SHP77 treated with DMSO at 0.1 percent for 48 hours (cell line): ENCODE measurements around the gene BCS1L.

Experiments
- DNase-seq: peaks from one replicate; lab custom pipeline; 2025; lab: John Stamatoyannopoulos, UW

BCS1L gene

DNA sequence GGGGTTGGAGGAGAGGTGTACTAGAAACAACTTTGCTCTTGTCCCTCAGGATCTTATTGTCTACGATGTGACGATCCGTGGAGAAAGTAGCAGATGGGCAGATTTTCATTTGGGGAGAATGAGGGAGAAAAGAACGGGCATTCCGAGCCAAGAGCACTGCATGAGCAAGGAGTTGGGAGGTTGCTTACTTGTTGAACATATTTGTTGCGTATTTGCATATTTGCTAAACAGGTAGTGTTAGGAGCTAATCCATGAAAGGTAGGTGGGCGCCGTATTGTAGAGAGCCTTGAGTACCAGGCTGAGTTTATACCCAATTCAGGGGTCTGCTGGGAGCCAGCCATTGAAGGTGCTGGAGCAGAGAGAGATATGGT lies 490 bp downstream of the BCS1L start:
- DNase-seq, result no peak

DNA sequence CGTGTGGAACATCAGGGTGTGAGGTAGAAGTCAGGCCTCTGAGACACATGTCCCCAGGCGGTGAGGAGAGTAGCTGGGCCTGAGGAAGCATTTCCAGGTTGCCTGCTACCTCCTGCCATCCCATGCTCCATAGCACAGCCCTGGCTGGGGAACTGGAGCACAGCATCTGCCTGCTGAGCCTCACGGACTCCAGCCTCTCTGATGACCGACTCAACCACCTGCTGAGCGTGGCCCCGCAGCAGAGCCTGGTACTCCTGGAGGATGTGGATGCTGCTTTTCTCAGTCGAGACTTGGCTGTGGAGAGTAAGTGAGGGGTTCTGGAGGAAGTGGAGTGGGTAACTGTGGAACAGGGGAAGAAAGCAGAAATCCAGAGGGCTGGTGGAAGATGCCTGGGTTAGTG lies 2.9 kb downstream of the BCS1L start:
- no peak for DNase-seq

DNA sequence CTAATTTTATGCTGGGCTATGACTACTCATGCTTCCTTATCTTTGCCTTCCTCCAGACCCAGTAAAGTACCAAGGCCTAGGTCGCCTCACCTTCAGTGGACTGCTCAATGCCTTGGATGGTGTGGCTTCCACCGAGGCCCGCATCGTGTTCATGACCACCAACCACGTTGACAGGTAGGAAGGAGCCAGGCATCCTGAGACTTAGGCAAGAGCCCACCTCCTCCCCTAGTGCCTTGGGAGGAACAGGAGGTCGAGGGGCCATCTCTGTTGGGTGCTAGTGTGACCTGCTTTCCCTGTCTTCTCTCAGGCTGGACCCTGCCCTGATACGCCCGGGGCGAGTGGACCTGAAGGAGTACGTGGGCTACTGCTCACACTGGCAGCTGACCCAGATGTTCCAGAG lies 3.3 kb downstream of the BCS1L start:
- no peak for DNase-seq

DNA sequence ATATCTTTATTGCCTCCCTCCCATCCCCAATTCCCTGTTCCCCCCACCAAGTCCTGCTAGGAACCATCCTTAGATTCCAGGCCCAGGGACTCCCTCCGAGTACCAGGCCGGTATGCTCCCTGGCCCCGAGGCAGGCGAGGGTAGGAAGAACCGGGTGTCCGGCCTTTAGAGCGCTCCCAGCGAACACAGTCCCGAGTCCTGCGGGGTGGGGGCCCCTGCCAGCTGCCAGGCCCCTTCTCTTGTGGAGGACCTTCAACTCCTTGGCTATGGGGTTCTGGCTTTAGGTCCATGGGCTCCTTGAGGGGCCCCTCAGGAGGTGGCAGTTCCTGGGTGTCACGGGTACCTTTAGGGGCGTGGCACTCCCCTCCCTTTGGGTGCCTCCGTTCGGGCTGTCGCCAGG lies 4.4 kb downstream of the BCS1L start:
- no peak for DNase-seq

- DNase-seq, result no peak
Measured at GRCh38 chr2:218664653-218665052, 5.2 kb downstream of the BCS1L start.

DNA sequence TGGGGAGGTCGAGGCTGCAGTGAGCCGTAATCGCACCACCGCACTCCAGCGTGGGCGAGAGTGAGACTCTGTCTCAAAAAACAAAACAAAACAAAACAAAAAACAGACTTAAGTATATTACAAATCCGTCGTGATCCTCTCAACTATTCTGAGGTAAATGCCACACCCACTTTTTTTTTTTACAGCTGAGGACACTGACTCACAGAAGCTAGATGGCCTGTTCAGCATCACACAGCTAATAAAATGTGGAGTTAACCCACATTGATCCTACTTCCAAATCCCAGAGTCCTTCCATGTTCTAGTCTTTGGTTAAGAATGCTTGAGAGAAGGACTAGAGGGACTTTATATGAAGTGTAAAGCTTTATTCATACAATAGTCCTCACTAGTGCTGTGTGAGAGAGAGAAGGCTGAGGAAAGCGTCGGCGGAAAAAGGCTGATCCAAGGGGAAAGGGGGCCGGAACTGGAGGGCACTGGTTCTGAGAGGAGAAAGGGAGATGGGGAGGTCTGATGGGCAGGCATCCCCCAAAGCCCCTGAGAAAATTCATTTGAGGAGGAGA lies 11.7 kb downstream of the BCS1L start:
- DNase-seq, result no peak

GRCh38 chr2:218671654-218672566 lies 12.4 kb downstream of the BCS1L start, which contains the start of the genes RNF25 and STK36:
Gene RNF25, minus strand, starts transcription at chr2:218672002. Its CDS starts 32 bp downstream, at chr2:218671970.
Gene STK36, plus strand, starts transcription at chr2:218672086. Its CDS starts 744 bp downstream, at chr2:218672830.
- DNase-seq, result peak; percentile 82

DNA sequence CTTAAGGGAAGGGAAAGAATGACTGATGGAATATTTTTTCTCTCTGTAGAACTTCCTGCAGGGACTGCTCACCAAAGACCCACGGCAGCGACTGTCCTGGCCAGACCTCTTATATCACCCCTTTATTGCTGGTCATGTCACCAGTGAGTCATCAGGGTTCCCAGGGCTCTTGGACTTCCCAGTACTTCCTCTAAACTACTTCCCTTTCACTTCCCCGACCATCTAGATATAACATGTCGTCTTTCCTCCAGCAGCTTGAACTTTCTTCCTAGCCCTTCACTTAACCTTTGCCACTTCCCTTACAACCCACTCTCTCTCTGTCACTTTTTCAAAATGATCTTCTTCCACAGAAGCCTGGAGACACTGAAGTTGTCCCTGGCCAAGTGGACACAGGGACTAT lies 19.6 kb downstream of the BCS1L start:
- no peak for DNase-seq

GRCh38 chr2:218680061-218680460 lies 20.6 kb downstream of the BCS1L start:
- DNase-seq, result no peak

DNA sequence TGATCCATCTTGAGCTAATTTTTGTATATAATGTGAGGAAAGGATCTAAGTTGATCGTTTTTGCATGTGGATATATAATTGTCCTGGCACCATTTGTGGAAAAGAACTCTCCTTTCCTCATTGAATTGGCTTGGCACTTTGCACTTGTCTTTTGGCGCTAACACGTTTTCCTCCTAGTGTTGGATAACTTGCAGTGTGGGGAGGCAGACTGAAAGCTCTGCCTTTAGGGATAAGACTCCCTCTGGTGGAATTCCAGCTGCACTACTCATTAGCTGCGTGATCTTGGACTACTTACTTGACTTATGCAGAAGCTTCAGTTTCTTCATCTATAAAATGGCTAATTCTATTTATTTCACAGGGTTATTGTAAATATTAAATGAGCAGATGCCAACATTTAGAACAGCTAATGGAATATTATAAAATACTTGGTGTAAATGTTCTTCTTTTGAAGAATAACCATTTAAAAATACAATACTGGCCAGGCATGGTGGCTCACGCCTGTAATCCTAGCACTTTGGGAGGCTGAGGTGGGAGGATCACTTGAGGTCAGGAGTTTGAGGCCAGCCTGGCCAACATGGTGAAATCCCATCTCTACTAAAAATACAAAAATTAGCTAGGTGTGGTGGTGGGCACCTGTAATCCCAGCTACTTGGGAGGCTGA lies 28.0 kb downstream of the BCS1L start:
- DNase-seq, result peak; percentile 7

DNA sequence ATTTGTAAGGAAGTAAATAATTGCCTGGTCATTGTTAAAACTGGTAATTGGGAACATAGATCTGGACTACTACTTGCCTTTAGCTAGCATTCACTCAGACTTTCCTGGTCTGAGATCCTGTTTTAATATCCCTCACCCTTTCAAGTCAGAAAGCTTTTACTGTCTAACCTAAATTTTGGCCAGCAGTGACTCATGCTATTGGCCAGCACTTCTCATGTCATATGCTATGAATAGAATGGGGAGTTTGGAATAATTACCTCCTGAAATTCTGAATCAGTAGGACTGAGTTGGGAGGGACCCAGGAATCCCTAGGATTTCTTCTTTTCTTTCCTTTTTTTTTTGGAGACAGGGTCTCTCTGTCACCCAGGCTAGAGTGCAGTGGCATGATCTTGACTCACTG lies 31.8 kb downstream of the BCS1L start:
- no peak for DNase-seq

GRCh38 chr2:218694405-218695145 lies 35.1 kb downstream of the BCS1L start:
- no peak for DNase-seq

DNA sequence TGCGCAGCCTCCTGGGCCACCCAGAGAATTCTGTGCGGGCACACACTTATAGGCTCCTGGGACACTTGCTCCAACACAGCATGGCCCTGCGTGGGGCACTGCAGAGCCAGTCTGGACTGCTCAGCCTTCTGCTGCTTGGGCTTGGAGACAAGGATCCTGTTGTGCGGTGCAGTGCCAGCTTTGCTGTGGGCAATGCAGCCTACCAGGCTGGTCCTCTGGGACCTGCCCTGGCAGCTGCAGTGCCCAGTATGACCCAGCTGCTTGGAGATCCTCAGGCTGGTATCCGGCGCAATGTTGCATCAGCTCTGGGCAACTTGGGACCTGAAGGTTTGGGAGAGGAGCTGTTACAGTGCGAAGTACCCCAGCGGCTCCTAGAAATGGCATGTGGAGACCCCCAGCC lies 39.4 kb downstream of the BCS1L start:
- no peak for DNase-seq

- no peak for DNase-seq
Measured at GRCh38 chr2:218701806-218702205, 42.3 kb downstream of the BCS1L start.

DNA sequence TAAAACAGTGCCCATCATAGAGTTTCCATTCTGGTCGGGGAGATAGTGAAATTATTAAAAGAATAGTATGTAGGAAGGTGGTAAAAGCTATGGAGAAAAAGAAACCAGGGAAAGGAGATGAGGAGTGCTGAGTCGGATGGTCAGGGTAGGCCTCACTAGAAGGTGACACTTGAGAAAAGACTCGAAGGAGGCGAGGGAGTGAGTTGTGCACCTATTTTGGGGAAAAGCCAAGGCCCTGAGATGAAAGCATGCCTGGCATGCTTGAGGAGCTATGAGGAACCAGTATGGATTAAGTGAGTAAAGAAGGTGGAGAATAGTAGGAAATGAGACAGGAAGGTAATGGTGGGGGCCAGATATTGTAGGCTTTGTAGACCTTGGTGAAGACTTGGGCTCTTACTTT lies 43.9 kb downstream of the BCS1L start:
- DNase-seq, result no peak

- no peak for DNase-seq
Measured at GRCh38 chr2:218708086-218708485, 48.6 kb downstream of the BCS1L start.

GRCh38 chr2:218709908-218710307 lies 50.4 kb downstream of the BCS1L start:
- no peak for DNase-seq

- DNase-seq, result no peak
Measured at GRCh38 chr2:218710334-218710686, 50.8 kb downstream of the BCS1L start.

DNA sequence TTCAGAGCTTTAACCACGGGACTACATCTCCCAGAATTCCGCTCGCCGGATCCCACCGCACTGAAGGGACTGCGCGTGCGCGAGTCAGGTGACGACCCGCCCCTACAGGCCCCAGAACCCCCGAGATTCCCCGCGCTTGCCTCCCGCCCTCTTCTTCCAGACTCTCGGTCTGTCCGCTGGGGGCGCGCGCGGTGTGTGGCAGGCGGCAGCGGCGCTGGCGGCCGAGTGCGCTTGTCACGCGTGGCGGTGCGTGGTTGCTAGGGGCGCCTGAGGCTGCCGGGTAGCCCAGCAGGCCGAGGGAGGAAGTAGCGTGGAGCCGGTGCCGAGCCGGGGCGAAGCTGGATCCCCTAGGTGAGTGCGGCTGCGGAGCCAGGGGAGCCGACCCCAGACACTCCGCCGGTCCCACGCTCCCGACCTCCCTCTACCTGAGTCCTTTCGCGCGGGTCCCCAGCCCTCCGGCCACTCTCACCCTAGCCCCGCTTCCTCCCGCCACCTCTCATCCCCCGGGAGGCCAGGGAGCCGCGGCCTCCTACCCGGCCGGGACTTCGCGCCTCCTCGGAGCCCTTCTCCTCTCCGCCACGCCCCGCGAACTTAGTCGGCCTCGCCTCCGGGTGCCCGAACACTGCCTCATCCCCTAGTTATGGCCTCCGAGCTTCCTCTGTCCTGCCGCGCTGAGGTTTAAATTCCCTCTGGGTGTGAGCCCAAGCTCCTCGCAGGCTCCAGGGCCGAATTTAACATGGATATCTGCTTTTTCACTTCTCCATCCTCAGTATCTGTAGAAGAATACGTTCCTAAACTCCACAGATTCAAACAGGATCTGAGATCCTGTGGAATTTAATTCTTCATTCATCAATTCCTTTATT lies 51.4 kb downstream of the BCS1L start, which contains the start of gene TTLL4:
Gene TTLL4, plus strand, starts transcription at position 149 of the 863 bp plus-strand sequence. CDS start 26,842 bp downstream, outside the sequence.
- DNase-seq, result peak; percentile 86

- no peak for DNase-seq
Measured at GRCh38 chr2:218711550-218711929, 52.1 kb downstream of the BCS1L start.
